Activated naive CD4-positive, alpha-beta T cell treated with anti-CD3 and anti-CD28 coated beads, Interleukin-2, amount 50 U/mL, for 24 hours (primary cell): ENCODE results near the gene SLPI.

Experiments used
- H3K27ac Mint-ChIP-seq: one replicate; pipeline ENCODE4 v1.8.0; 2021; ENCODE audit warnings: mild to moderate bottlenecking, mixed read lengths
- H3K27me3 Mint-ChIP-seq: one replicate; pipeline ENCODE4 v1.8.0; 2021; ENCODE audit warnings: mixed read lengths
- H3K36me3 Mint-ChIP-seq: one replicate; pipeline ENCODE4 v1.8.0; 2021; ENCODE audit warnings: mixed read lengths
- H3K4me1 Mint-ChIP-seq: one replicate; pipeline ENCODE4 v1.8.0; 2021; ENCODE audit warnings: mixed read lengths
- H3K4me3 Mint-ChIP-seq: one replicate; pipeline ENCODE4 v1.8.0; 2021; ENCODE audit warnings: mild to moderate bottlenecking, mixed read lengths
- H3K9me3 Mint-ChIP-seq: one replicate; pipeline ENCODE4 v1.8.0; 2021; ENCODE audit warnings: mixed read lengths

The SLPI gene

DNA sequence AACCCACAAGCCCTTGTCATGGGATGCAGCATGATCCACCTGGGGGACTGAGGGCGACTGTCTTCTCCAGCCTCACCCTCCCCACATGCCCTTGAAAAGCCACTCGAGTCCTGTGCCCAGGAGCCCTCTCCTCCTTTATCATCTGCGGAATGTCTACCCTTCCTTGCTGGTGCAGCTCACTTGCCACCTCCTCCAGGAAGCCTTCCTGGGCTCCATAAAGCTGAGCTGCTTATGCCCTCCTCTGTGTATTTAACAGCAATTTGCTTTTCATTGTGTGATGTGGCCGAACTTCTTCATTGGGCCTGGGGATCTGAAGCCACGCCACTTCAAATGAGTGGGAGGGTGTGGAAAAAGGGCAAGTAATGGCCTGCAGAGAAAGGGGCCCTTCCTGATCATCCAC lies 34.5 kb upstream of the SLPI start:
- Mint-ChIP-seq H3K27me3 (peaks cover 12% of the 10 kb centered on the region), H3K27ac (peak overlapping the region; percentile 31), H3K4me1 (peaks cover 5% of the 10 kb centered on the region), H3K4me3 (no peak overlapping the region), H3K36me3 (no peaks in the 10 kb centered on the region), H3K9me3 (no peaks in the 10 kb centered on the region)

DNA sequence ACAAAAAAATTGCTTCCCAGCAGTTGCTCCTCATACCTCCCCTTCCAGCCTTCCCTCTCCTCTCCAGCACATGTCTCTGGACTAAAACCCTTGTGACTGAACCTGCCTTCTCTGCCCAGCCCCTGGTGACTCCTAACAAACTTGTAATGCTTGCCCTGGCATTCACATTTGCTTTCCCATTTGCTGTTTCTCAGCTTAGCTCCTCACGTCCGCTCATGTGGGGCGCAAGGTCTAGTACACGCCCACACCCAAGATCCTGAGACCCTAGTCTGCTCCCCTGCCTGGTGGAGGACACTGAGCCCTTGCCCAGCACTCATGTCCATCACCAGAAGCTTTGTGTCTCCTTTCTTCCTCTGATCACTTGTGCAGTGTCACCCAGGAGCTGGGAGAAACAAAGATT lies 34.0 kb upstream of the SLPI start:
- H3K4me1 Mint-ChIP-seq = peaks cover 4% of the 10 kb centered on the region
- H3K4me3 Mint-ChIP-seq = no peak overlapping the region
- no peak overlapping the region for H3K27ac Mint-ChIP-seq
- no peaks in the 10 kb centered on the region for H3K36me3 Mint-ChIP-seq
- no peaks in the 10 kb centered on the region for H3K9me3 Mint-ChIP-seq
- H3K27me3 Mint-ChIP-seq = peaks cover 10% of the 10 kb centered on the region

GRCh38 chr20:45283551-45284057 lies 29.2 kb upstream of the SLPI start:
- Mint-ChIP-seq H3K4me1 (no peaks in the 10 kb centered on the region), H3K27me3 (peaks cover 1% of the 10 kb centered on the region), H3K27ac (no peak overlapping the region), H3K4me3 (no peak overlapping the region), H3K9me3 (no peaks in the 10 kb centered on the region), H3K36me3 (no peaks in the 10 kb centered on the region)

DNA sequence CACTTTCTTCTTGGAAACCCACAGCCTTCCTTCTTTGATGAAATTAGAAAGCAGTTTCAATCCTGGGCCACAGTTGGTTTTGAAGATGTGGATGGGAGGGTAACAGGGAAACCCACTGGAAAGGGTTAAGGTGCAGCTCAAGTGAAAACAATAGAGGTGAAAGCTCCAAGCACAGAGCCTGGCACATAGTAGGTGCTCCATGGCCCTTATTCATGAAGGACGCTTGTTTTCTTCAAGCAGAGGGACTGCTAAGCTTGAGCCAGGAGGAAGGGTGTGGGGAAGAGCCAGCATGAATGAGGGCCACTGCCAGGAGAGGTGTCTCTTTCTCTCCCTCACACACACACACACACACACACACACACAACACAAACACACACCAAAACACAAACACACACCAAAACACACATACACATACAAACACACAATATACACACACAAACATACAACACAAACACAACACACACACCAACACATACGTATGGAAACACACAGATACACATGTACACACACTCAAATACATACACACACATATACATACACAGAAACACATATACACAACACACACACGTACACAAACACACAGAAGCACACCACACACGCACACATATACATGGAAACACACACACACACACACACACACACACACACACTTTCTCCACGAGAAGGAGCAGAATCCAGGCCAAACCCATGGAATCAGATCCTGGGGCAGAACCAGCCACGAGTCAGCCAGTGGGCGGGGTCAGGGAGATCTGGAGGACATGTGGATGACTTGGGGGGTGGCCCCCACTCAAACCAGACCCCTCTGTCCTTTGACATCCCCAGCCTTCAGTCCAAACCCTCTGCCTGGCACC lies 28.6 kb upstream of the SLPI start:
- Mint-ChIP-seq H3K4me1 (no peaks in the 10 kb centered on the region), H3K4me3 (no peak overlapping the region), H3K27ac (no peak overlapping the region), H3K36me3 (no peaks in the 10 kb centered on the region), H3K9me3 (no peaks in the 10 kb centered on the region), H3K27me3 (peaks cover 1% of the 10 kb centered on the region)

DNA sequence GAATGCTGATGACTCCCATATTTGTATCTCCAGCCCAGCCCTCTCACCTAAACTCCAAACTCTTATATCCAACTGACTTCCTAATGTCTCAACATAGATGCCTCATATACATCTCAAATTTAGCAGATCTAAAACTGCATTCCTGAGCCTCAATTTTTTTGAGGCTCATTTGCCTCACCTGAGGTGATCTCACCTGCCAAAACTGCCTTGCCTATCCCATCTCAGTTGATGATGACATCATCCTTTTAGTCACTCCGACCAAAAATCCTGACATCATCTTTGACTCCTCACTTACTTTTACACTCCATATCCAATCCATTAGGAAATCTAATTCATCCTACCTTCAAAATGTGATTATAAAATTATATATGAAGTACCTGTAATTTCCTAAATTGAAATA lies 25.6 kb upstream of the SLPI start:
- H3K9me3 Mint-ChIP-seq = no peaks in the 10 kb centered on the region
- no peak overlapping the region for H3K4me3 Mint-ChIP-seq
- H3K27me3 Mint-ChIP-seq = peaks cover 13% of the 10 kb centered on the region
- H3K4me1 Mint-ChIP-seq = no peaks in the 10 kb centered on the region
- no peaks in the 10 kb centered on the region for H3K36me3 Mint-ChIP-seq
- H3K27ac Mint-ChIP-seq = no peak overlapping the region

DNA sequence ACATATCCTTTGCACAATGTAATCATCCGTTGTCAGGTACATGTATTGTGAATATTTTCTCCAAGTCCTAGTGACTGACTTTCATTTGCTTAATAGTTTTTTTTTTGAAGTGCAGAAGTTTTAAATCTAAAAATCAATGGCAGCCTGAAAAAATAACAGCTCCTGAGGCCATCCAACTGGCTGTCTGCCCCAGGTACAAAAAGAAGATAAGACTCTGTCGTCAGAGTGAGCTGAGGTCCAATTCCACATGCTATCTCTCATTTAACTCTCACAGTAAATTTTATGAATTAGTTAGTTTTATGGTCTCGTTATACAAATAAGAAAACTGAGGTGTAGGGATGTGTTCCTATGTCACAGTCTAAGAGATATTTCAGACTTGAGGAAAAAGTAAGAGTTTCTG lies 21.0 kb upstream of the SLPI start:
- Mint-ChIP-seq H3K4me1 (no peaks in the 10 kb centered on the region), H3K9me3 (no peaks in the 10 kb centered on the region), H3K36me3 (no peaks in the 10 kb centered on the region), H3K4me3 (no peak overlapping the region), H3K27me3 (peaks cover 27% of the 10 kb centered on the region), H3K27ac (no peak overlapping the region)

- Mint-ChIP-seq H3K4me1 (no peaks in the 10 kb centered on the region), H3K9me3 (no peaks in the 10 kb centered on the region), H3K27me3 (peaks cover 23% of the 10 kb centered on the region), H3K27ac (no peak overlapping the region), H3K4me3 (no peak overlapping the region), H3K36me3 (no peaks in the 10 kb centered on the region)
Measured at GRCh38 chr20:45269754-45270270, 15.4 kb upstream of the SLPI start.

DNA sequence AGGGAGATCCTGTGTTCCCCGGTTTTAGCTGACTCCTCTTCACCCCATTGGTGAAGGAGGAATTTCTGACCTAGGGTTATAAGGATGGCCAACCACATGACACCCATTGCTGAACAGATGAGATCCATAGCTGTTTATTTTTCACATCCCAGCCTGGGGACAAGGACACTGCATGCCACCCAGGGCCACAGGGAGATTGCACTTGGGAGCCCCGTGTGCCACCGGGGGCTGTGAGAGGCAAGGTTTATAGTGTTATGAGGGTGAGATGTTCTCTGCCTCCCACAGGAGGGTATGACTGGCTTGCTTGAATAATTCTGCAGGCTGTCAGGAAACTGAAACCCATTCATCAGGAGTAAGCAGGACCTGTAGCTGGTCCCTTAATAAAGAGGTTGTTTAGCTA lies 14.7 kb upstream of the SLPI start:
- peaks cover 18% of the 10 kb centered on the region for H3K27me3 Mint-ChIP-seq
- H3K27ac Mint-ChIP-seq = no peak overlapping the region
- no peaks in the 10 kb centered on the region for H3K9me3 Mint-ChIP-seq

GRCh38 chr20:45268531-45268930 lies 14.2 kb upstream of the SLPI start:
- no peaks in the 10 kb centered on the region for H3K4me1 Mint-ChIP-seq
- H3K4me3 Mint-ChIP-seq = no peak overlapping the region
- no peak overlapping the region for H3K27ac Mint-ChIP-seq
- H3K9me3 Mint-ChIP-seq = no peaks in the 10 kb centered on the region
- no peaks in the 10 kb centered on the region for H3K36me3 Mint-ChIP-seq
- H3K27me3 Mint-ChIP-seq = peaks cover 15% of the 10 kb centered on the region

More for the DNA sequence above, 14.7 kb upstream of the SLPI start:
- H3K36me3 Mint-ChIP-seq = no peaks in the 10 kb centered on the region
- H3K4me1 Mint-ChIP-seq = no peaks in the 10 kb centered on the region
- H3K4me3 Mint-ChIP-seq = no peak overlapping the region

DNA sequence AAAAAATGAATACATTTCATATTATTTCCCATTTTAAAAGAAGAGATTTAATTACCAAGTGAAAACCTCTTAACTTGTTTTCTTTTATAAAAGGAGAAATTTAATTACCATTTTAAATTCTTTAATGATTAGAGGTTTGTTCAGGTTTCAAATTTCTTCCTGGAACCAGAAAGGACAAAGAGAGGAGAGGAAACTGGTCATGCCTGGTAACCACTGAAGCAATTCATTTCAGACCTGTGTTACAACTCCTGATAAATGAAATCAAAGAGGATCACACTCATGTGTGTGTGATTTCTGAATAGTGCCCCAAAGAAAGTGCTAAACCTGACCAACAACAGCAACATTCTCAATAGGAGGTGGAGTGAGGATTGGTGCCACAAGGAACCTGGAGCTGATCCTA lies 12.6 kb upstream of the SLPI start:
- no peak overlapping the region for H3K27ac Mint-ChIP-seq
- no peak overlapping the region for H3K4me3 Mint-ChIP-seq
- peaks cover 12% of the 10 kb centered on the region for H3K27me3 Mint-ChIP-seq
- H3K4me1 Mint-ChIP-seq = no peaks in the 10 kb centered on the region
- H3K36me3 Mint-ChIP-seq = no peaks in the 10 kb centered on the region
- no peaks in the 10 kb centered on the region for H3K9me3 Mint-ChIP-seq

DNA sequence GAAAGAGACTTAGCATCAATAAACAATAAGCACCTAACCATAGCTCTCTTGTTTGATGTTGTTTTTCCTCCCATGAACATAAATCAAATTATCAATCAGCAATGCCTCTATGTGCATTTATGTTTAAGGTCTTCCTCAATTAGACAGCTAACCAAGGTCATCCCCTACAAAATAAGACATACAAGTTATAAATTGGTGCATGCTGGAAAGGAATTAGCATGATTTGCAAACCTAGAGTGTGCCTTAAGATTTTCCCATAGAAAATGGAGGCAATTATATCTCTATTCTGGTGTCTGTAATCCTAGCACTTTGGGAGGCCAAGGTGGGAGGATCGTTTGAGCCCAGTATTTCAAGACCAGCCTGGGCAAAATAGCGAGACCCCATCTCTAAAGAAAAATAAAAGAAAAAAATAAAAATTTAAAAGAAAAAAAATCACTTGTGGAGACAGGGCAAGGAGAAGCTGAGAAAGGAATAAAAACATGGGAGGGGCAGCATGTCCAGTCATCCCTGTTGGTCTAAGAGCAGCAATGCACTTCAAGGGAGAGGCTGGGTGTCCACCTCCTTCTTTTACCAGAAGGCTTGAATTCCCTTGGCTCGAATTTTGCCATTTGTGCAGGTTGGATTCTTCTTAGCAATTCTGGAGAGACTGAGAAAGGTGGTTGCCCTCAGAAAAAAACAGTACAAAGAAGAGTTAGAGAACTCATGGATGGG lies 9.3 kb upstream of the SLPI start:
- H3K27me3 Mint-ChIP-seq = peaks cover 10% of the 10 kb centered on the region

DNA sequence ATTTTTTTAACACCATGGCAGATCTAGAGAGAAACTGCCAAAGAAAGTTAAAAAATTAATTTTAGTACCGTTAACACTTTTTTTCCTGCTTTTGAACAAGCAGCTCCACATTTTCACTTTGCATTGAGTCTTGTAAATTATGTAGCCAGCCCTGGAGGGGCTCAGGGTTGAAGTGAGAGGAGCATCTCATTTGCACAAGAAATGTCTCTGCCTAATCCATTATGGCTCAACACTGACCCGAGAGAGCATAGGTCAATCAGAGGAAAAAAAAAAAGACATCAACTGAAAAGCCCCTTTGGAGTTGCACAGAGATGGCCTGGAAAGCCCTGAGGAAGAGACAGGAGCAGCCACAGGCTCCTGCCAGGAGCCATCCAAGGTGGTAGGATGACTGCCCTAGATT lies 4.3 kb upstream of the SLPI start:
- Mint-ChIP-seq H3K27me3 (peaks cover 7% of the 10 kb centered on the region), H3K4me1 (no peaks in the 10 kb centered on the region), H3K36me3 (no peaks in the 10 kb centered on the region), H3K27ac (no peak overlapping the region), H3K4me3 (no peak overlapping the region), H3K9me3 (no peaks in the 10 kb centered on the region)

More for the DNA sequence above, 9.3 kb upstream of the SLPI start:
- Mint-ChIP-seq H3K4me3 (no peak overlapping the region), H3K27ac (no peak overlapping the region), H3K4me1 (no peaks in the 10 kb centered on the region), H3K9me3 (no peaks in the 10 kb centered on the region), H3K36me3 (no peaks in the 10 kb centered on the region)

DNA sequence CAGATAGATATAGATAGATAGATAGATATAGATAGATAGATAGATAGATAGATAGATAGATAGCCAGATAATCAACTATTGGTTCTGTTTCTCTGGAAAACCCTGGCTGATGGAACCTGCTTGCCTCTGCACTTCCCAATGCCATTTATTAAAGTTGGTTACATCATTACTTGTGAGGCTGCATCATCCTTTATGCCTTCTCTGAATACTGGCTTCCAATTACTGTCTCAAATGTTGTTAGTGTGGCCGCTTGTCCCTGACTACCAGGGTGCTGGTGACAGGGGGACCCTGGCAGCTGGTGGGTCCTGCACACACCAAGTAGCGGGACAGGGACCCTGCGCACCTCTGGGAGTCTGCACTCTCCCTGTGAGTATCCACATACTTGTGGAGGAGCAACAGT lies 3.9 kb upstream of the SLPI start:
- H3K27me3 Mint-ChIP-seq = peaks cover 9% of the 10 kb centered on the region
- H3K4me3 Mint-ChIP-seq = no peak overlapping the region
- no peaks in the 10 kb centered on the region for H3K4me1 Mint-ChIP-seq
- H3K9me3 Mint-ChIP-seq = no peaks in the 10 kb centered on the region
- no peaks in the 10 kb centered on the region for H3K36me3 Mint-ChIP-seq
- H3K27ac Mint-ChIP-seq = no peak overlapping the region

GRCh38 chr20:45257711-45258110 lies 3.3 kb upstream of the SLPI start:
- Mint-ChIP-seq H3K36me3 (no peaks in the 10 kb centered on the region), H3K4me1 (no peaks in the 10 kb centered on the region), H3K27ac (peak overlapping the region; percentile 66), H3K4me3 (no peak overlapping the region), H3K27me3 (peaks cover 10% of the 10 kb centered on the region), H3K9me3 (no peaks in the 10 kb centered on the region)

DNA sequence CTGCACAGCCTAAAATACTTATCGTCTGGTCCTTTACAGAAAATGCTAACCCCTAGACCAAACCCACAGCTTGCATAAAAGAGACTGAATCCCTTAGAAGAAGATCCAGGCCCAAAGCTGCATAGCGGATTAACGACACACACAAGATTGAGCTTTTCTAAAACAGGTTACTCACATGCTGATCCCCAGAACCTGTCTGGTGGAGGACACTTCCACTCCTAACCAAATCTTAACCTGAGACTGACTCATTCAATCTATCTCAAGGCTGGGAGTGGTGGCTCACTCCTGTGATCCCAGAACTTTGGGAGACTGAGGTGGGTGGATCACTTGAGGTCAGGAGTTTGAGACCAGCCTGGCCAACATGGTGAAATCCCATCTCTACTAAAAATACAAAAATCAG lies 2.8 kb upstream of the SLPI start:
- Mint-ChIP-seq H3K27ac (no peak overlapping the region), H3K9me3 (no peaks in the 10 kb centered on the region), H3K36me3 (no peaks in the 10 kb centered on the region), H3K4me1 (no peaks in the 10 kb centered on the region), H3K4me3 (no peak overlapping the region), H3K27me3 (peaks cover 11% of the 10 kb centered on the region)

GRCh38 chr20:45253261-45253660 lies 1.1 kb downstream of the SLPI start:
- Mint-ChIP-seq H3K9me3 (no peaks in the 10 kb centered on the region), H3K27me3 (peaks cover 19% of the 10 kb centered on the region), H3K4me3 (no peak overlapping the region), H3K36me3 (no peaks in the 10 kb centered on the region), H3K4me1 (no peaks in the 10 kb centered on the region), H3K27ac (no peak overlapping the region)
